Measurements from ENCODE around the gene SNAPC4.

The SNAPC4 gene

GRCh38 chr9:136370687-136371532, 29.1 kb downstream of the SNAPC4 start:
- TF ChIP-seq GATA3 (IDR thresholded peaks at IDR 0.05; ENCODE audit: low read depth, low read length) (no peak), GATA2 (IDR thresholded peaks at IDR 0.05; ENCODE audit: low read depth, low read length) (no peak)

- TF ChIP-seq GATA3 (IDR thresholded peaks at IDR 0.05; ENCODE audit: low read depth, low read length) (no peak), GATA2 (IDR thresholded peaks at IDR 0.05; ENCODE audit: low read depth, low read length) (no peak)
Observed at GRCh38 chr9:136370037-136370436, 29.9 kb downstream of the SNAPC4 start.

GRCh38 chr9:136368190-136368589, 31.8 kb downstream of the SNAPC4 start:
- TF ChIP-seq GATA3 (IDR thresholded peaks at IDR 0.05; ENCODE audit: low read depth, low read length) (no peak), GATA2 (IDR thresholded peaks at IDR 0.05; ENCODE audit: low read depth, low read length) (no peak)

GRCh38 chr9:136367296-136368145, 32.4 kb downstream of the SNAPC4 start:
- TF ChIP-seq GATA3 (IDR thresholded peaks at IDR 0.05; ENCODE audit: low read depth, low read length) (no peak), GATA2 (IDR thresholded peaks at IDR 0.05; ENCODE audit: low read depth, low read length) (no peak)

GRCh38 chr9:136366826-136367225, 33.1 kb downstream of the SNAPC4 start:
- TF ChIP-seq GATA3 (IDR thresholded peaks at IDR 0.05; ENCODE audit: low read depth, low read length) = no peak
- TF ChIP-seq GATA2 (IDR thresholded peaks at IDR 0.05; ENCODE audit: low read depth, low read length) = no peak

- TF ChIP-seq GATA3 (IDR thresholded peaks at IDR 0.05; ENCODE audit: low read depth, low read length) = no peak
- no peak for TF ChIP-seq GATA2 (IDR thresholded peaks at IDR 0.05; ENCODE audit: low read depth, low read length)
Observed at GRCh38 chr9:136365775-136366222, 34.2 kb downstream of the SNAPC4 start.

- TF ChIP-seq GATA2 (IDR thresholded peaks at IDR 0.05; ENCODE audit: low read depth, low read length) (no peak), GATA3 (IDR thresholded peaks at IDR 0.05; ENCODE audit: low read depth, low read length) (no peak)
Observed at GRCh38 chr9:136364942-136365774, 34.8 kb downstream of the SNAPC4 start.

GRCh38 chr9:136363949-136364748, 35.8 kb downstream of the SNAPC4 start:
- no peak for TF ChIP-seq GATA3 (IDR thresholded peaks at IDR 0.05; ENCODE audit: low read depth, low read length)
- TF ChIP-seq GATA2 (IDR thresholded peaks at IDR 0.05; ENCODE audit: low read depth, low read length) = no peak

- TF ChIP-seq GATA2 (IDR thresholded peaks at IDR 0.05; ENCODE audit: low read depth, low read length) (no peak), GATA3 (IDR thresholded peaks at IDR 0.05; ENCODE audit: low read depth, low read length) (no peak)
Observed at GRCh38 chr9:136363106-136363948, 36.6 kb downstream of the SNAPC4 start, which contains the start of gene DNLZ. Gene DNLZ, minus strand, starts transcription at chr9:136363744. Its CDS starts 30 bp downstream, at chr9:136363714.

- TF ChIP-seq GATA2 (IDR thresholded peaks at IDR 0.05; ENCODE audit: low read depth, low read length) (no peak), GATA3 (IDR thresholded peaks at IDR 0.05; ENCODE audit: low read depth, low read length) (no peak)
Observed at GRCh38 chr9:136362450-136362784, 37.6 kb downstream of the SNAPC4 start.

- TF ChIP-seq GATA3 (IDR thresholded peaks at IDR 0.05; ENCODE audit: low read depth, low read length) = no peak
- no peak; the same call in 1 of the 2 replicates for TF ChIP-seq GATA2 (IDR thresholded peaks at IDR 0.05; ENCODE audit: low read depth, low read length)
Observed at GRCh38 chr9:136361754-136362449, 38.1 kb downstream of the SNAPC4 start.
